ENCODE measurements around the gene ANK3. TPM values are rescaled to one million over a fixed set of nuclear protein-coding genes. Genes with fewer than 3 reads are reported as not detected.

The ANK3 gene
- total and polyA plus RNA-seq, 2 experiments from 2014 or later: 44.9 to 95.8 TPM

- Histone ChIP-seq H3K4me3 (no peak overlapping the region), H3K27me3 (no peaks in the 10 kb centered on the region), H3K36me3 (peaks cover 9% of the 10 kb centered on the region), H3K9me3 (ENCODE audit: low read depth) (no peaks in the 10 kb centered on the region), H3K4me1 (ENCODE audit: low read depth) (peaks cover 3% of the 10 kb centered on the region), H3K27ac (no peak overlapping the region)
- no peak for DNase-seq (ENCODE audit: low read depth in 1 of 2, low spot score in 1 of 2)
- no peak for TF ChIP-seq CTCF (IDR thresholded peaks at IDR 0.05; ENCODE audit: low read depth, low read length)
These were observed 212.8 kb downstream of the ANK3 start for GRCh38 chr10:60176925-60177324.

GRCh38 chr10:60175441-60175971 lies 214.2 kb downstream of the ANK3 start:
- H3K9me3 ChIP-seq (ENCODE audit: low read depth): no peaks in the 10 kb centered on the region
- H3K27ac ChIP-seq: no peak overlapping the region
- DNase-seq (ENCODE audit: low read depth in 1 of 2, low spot score in 1 of 2): peak in 1 of 2 donors; percentile 16
- no peaks in the 10 kb centered on the region for H3K27me3 ChIP-seq
- no peak for TF ChIP-seq CTCF (IDR thresholded peaks at IDR 0.05; ENCODE audit: low read depth, low read length)
- peaks cover 11% of the 10 kb centered on the region for H3K36me3 ChIP-seq
- H3K4me3 ChIP-seq: no peak overlapping the region
- peaks cover 3% of the 10 kb centered on the region for H3K4me1 ChIP-seq (ENCODE audit: low read depth)

GRCh38 chr10:60172363-60172990 lies 217.2 kb downstream of the ANK3 start:
- no peaks in the 10 kb centered on the region for H3K27me3 ChIP-seq
- no peak overlapping the region for H3K4me3 ChIP-seq
- no peak overlapping the region for H3K27ac ChIP-seq
- H3K4me1 ChIP-seq (ENCODE audit: low read depth): peaks cover 3% of the 10 kb centered on the region
- H3K36me3 ChIP-seq: peaks cover 11% of the 10 kb centered on the region
- DNase-seq (ENCODE audit: low read depth in 1 of 2, low spot score in 1 of 2): no peak
- TF ChIP-seq CTCF (IDR thresholded peaks at IDR 0.05; ENCODE audit: low read depth, low read length): no peak
- H3K9me3 ChIP-seq (ENCODE audit: low read depth): no peaks in the 10 kb centered on the region

GRCh38 chr10:60171436-60172013 lies 218.2 kb downstream of the ANK3 start:
- H3K27ac ChIP-seq: no peak overlapping the region
- no peak for TF ChIP-seq CTCF (IDR thresholded peaks at IDR 0.05; ENCODE audit: low read depth, low read length)

GRCh38 chr10:60170250-60170649 lies 219.4 kb downstream of the ANK3 start:
- no peak for DNase-seq (ENCODE audit: low read depth in 1 of 2, low spot score in 1 of 2)
- no peak for TF ChIP-seq CTCF (IDR thresholded peaks at IDR 0.05; ENCODE audit: low read depth, low read length)
- Histone ChIP-seq H3K36me3 (peaks cover 11% of the 10 kb centered on the region), H3K9me3 (ENCODE audit: low read depth) (no peaks in the 10 kb centered on the region), H3K4me1 (ENCODE audit: low read depth) (no peaks in the 10 kb centered on the region), H3K4me3 (no peak overlapping the region), H3K27me3 (no peaks in the 10 kb centered on the region), H3K27ac (no peak overlapping the region)

More at GRCh38 chr10:60171436-60172013, 218.2 kb downstream of the ANK3 start:
- Histone ChIP-seq H3K9me3 (ENCODE audit: low read depth) (no peaks in the 10 kb centered on the region), H3K4me1 (ENCODE audit: low read depth) (peaks cover 3% of the 10 kb centered on the region), H3K36me3 (peaks cover 11% of the 10 kb centered on the region), H3K4me3 (no peak overlapping the region), H3K27me3 (no peaks in the 10 kb centered on the region)
- DNase-seq (ENCODE audit: low read depth in 1 of 2, low spot score in 1 of 2): no peak

Measured in cardiac muscle cell (in vitro differentiated cells and primary cell).